NCI-H524 (cell line): ENCODE data around the gene CDNF.
"Not testable (repeated sequence)": the region's sequence is repeated elsewhere in the genome, so short reads cannot be mapped to it uniquely, and the experiment has no call there.

Source experiments
- DNase-seq, 2 experiments: peaks; one replicate each; lab custom pipeline; 2025; lab: John Stamatoyannopoulos, UW

Gene CDNF

DNA sequence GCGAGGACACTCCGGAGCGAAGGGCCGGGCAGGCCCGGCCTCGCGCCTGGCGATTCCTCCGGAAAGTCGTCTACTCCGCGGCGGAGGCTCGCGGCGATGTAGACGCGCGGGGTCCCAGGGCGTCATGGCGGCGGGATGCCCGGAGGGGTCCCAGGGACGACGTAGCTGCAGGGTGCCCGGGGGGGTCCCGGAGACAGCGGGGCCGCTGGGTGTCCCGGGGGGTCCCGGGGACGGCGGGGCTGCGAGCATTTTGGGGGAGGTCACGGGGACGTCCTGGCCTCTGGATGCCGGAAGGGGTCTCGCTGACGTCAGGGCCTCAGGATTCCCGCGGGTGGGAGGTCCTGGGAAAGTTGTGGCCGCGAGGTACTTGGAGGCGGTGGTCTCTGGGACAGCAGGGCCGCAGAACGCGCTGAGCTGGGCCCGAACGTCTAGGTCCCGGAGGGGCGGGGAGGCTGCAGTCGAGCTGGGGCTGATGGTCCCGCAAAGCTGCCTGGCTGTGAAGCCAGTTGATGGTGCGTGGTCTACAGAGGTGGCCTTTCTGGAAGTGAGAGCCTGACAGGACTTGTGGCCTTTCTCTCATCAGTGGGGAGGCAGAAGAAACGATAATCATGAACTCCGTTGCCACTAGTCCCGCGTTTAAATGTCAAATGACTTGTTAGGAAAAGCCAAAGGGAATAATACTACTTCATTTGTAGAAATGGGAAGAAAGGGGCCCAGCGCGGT, 906 bp upstream of the CDNF start:
- DNase-seq, result peak in 1 of 2 experiments; percentile 19

GRCh38 chr10:14837003-14837756, 657 bp downstream of the CDNF start:
- peak in 1 of 2 experiments; percentile 29 for DNase-seq

- DNase-seq, result peak in 1 of 2 experiments; percentile 17
These were observed 1.6 kb downstream of the CDNF start for GRCh38 chr10:14836208-14836607.

DNA sequence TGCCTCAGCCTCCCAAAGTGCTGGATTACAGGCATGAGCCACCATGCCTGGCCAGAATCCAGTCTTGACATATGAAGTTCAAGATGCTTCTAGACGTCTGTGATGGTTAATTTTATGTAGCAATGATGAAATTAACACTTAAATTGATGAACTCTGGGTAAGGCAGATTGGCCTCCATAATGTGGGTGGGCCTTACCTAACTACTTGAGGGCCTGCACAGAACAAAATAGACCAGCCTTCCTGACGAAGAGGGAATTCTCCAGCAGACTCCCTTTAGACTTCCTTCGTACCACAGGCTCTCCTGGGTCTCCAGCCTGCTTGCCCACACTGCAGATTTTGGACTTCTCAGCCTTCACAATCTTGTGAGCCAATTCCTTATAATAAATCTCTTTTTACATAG, 4.7 kb downstream of the CDNF start:
- no peak for DNase-seq

DNA sequence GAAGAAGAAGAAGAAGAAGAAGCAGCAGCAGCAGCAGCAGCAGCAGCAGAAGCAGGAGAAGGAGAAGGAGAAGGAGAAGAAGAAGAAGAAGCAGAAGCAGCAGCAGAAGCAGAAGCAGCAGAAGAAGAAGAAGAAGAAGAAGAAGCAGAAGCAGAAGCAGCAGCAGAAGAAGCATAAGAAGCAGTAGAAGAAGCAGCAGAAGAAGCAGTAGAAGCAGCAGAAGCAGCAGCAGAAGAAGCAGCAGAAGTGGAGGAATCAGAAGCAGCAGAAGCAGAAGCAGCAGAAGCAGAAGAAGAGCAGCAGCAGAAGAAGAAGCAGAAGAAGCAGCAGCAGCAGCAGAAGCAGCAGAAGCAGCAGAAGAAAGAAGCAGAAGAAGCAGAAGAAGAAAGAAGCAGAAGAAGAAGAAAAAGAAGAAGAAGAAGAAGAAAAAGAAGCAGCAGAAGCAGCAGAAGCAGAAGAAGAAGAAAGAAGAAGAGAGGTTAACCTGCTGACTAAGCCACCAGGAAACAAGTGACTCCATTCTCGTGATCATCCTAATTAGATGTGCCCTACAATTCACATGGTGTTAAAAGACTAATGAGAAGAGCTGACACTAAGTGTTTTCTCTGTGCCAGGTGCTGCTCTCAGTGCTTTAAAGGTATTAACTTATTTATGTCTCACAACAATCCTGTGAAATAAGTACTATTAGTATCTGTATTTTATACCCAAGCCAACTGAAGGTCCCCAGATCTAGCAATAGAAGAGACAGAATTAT, 11.6 kb downstream of the CDNF start:
- DNase-seq, result no peak

GRCh38 chr10:14823966-14824365, 13.9 kb downstream of the CDNF start:
- no peak for DNase-seq

DNA sequence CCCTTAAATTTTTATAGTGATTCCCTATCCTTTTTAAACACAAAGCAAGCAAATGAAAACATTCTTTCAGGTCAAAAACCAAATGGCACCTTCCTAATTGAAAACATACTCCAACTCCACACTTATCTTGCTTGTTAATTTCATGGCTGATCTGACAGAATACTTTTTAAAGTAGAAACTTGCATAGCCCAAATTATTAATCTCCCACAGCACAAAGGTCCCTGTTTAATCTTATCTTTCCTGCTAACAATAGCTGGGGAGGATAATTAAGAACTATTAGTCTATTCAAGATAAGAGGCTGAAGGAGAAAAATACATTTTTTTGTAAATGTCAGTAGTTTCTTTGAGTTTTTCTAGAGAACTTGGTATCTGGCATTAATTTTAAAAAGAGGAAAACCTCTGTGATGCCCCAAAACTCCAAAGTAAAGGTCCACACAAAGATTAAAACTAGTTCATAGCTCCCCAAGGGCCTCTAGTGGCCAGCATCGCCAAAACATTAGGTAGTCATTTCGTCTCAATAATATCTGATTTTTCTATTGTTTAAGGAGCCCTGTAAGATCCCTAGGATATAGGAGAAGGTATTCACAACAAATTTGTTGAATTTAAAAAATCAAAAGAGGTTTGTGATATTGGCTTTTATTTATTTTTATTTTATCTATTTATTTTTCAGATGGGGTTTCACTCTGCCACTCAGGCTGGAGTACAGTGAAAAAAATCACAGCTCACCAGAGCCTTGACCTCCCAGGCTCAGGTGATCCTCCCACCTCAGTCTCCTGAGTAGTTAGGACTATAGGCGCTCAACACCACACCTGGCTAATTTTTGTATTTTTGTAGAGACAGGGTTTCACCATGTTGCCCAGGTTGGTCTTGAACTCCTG, 14.7 kb downstream of the CDNF start:
- peak in 1 of 2 experiments; percentile 1 for DNase-seq

DNA sequence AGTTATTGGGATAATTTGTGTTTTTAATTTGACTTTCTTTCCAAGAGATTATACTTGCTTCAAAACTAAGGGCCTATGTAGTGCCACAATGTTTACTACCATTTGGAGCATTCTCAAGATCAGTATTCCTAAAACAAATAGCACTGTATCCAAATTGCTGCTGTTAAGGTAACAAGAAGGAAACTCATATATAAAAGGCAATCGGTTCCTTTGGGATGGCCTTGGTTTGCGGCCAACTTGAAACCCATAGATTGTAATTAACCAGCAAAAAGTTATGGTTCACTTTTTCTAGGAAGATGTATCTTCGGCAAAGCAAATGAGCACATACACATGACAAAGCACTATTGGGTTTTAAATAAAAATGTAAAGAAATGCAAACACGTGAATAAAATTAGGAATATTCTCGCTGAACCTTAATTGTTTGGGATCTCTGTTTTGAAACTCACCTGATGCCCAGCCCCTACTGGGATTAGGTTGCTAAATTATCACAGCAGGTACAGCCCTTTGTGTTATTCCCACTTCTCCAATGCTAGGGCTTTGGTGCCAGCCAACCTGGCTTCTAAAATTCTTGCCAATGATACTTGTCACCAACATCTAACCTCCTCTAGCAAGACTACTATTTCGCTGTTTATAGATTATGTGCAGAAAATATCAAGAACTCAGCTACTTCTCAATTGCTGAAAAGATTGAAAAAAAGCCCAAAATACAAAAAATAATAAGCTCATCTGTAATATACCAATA, 16.0 kb downstream of the CDNF start:
- DNase-seq, result no peak

GRCh38 chr10:14820775-14821154, 17.1 kb downstream of the CDNF start:
- DNase-seq, result no peak

DNA sequence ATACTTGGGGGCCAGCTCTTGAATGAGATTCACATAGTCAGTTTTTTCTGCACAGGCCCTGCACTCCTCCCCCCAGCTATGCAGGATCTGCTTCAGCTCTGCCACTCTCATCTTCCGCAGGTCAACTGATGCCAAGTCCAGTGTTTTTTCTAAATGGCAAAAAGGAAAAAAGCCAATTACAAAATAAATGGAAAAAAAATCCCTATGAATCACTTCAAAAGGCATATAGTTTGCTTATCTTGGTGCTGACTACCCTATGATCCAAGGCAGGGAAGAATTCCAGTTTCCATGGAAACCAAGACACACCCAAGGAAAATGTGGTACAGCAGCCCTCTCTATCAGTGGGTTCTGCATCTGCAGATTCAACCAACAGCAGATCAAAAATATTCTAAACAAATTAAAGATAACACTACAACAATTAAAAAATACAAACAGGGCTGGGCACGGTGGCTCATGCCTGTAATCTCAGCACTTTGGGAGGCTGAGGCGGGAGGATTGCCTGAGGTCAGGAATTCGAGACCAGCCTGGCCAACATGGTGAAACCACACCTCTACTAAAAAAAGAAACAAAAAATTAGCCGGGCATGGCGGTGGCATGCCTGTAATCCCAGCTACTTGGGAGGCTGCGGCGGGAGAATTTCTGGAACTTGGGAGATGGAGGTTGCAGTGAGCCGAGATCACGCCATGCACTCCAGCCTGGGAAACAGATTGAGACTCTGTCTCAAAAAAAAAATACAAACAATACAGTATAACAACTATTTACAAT, 17.6 kb downstream of the CDNF start:
- no peak for DNase-seq

- not testable (repeated sequence) for DNase-seq
These were observed 21.1 kb downstream of the CDNF start for GRCh38 chr10:14816717-14817116.

- DNase-seq, result no peak
These were observed 22.2 kb downstream of the CDNF start for GRCh38 chr10:14815681-14816080.

DNA sequence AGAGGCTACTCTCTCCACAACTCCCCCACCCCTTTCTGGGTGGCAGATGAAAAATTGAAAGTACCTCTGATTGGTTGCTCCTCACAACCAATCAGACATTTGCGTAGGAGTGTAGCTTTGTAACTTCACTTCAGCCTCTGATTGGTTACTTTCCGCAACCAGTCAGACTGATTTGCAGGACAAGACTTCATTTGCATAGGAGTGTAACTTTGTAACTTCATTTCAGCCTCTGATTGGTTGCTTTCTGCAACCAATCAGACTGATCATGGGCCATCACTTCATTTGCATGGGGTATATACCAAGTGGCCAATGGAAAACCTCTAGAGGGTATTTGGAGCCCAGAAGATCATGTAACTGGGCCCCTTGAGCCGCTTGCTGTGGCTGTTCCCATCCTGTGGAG, 25.6 kb downstream of the CDNF start:
- no peak for DNase-seq

DNA sequence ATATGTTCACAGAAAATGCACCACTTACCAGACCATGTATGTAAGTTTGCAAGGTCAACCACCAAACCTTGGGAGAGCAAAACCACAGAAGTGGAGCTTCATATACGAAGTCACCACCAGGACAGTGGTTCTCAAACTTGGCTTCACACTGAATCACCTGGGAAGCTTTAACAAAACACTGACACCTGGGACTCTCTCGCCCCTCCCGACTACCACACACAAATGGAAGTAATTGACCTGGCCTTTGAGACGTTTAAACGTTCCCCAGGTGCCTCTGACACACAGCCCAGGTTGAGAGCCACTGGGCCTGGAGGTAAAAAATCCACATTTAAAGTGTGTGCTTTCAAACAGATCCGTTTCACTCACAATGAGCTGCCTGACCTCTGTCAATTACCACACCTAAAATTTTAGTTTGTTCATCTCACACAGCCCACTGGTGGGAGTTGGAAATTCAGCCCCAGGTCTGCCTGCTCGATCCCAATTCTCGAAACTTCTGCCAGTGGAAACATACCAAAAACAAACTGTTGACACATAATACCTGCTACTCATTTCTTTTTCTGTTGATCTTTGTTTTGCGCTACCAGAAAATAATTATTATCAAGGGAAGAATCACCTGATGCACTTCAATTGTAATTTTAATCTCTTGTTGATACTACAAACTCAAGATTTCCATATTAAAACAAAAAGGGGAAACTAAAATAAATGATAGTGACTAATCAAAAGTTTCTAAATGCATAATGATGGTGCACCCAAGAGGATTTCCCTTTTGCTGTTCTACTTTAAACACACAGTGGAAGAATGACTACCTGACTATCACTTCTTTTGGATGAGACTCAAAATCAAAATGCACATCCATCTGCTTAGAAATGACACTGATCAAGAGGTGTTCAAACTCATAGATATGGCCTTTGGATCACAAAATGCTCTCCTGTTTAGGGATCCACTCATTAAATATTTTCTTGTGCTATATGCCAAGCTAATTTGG, 26.6 kb downstream of the CDNF start:
- no peak for DNase-seq

- DNase-seq, result no peak
These were observed 31.5 kb downstream of the CDNF start for GRCh38 chr10:14806318-14806717.

DNA sequence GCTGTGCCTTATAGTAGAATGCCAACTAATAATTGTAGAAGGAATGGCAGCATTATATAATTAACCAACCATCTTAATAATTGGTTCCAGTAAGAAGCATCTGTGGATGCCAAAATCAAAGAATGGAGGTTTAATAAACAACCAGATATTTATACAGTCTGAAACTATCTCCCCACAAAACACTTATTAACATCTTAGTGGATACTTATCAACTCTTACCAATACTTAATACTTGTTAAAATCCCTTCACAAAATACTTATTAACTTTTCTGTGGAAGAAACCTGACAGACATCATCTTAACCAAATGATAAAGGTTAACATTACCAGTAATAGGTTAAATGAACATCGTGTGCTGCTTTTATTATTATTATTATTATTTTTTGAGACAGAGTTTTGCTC, 34.0 kb downstream of the CDNF start:
- no peak for DNase-seq

GRCh38 chr10:14801723-14802122, 36.1 kb downstream of the CDNF start:
- DNase-seq, result no peak

DNA sequence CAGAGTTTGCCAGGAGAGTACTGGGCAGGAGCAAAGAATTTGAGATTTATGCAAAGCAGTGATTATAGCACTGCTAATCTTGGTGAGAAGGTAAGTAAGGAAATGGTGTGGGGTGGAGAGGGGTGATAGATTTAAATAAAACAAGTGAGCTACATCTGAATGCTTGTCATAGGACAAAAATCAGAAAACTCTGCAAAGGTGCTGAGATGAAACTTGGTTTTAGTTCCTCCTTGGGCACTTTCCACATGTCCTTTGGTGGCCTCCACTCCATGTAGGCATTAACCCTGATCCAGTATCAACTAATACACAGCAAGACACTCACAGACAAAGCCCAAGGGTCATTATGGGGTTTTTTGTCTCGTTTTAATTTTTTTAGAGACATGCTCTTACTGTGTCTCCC, 37.4 kb downstream of the CDNF start:
- no peak for DNase-seq

DNA sequence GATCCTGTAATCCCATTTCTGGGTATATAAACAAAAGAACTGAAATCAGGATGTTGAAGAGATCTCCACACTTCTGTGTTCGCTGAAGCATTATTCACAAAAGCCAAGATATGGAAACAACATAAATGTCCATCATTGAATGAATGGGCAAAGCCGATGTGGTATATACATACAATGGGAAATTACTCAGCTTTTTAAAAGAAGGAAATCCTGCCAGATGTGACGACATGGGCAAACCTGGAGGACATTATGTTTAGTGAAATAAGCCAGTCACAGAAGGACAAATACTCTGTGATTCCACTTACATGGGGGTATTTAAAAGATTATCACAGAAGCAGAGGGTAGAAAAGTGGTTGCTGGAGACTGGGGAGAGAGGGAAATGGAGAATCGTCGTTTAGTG, 39.2 kb downstream of the CDNF start:
- peak; percentile 2 to 21 for DNase-seq
